K562 (cell line): ENCODE results near the gene DPEP1. TPM values are rescaled to one million over a fixed set of nuclear protein-coding genes. Genes with fewer than 3 reads are reported as not detected.

Experiments used
- BACH1 ChIP-seq: fragments of 200-800 bp; sonication (Bioruptor generic); IDR thresholded peaks from 2 replicates; pipeline ENCODE4 v1.6.1; 2016; ENCODE audit warnings: missing genetic modification characterization, missing compliant biosample characterization
- CBFA2T2 ChIP-seq: fragments of 450-650 bp; conservative IDR thresholded peaks from 2 replicates; pipeline ENCODE4 v1.6.1; 2017; ENCODE audit warnings: mild to moderate bottlenecking
- CC2D1A ChIP-seq: fragments of 450-650 bp; IDR thresholded peaks from 2 replicates; pipeline ENCODE4 v1.6.1; 2017; ENCODE audit warnings: mild to moderate bottlenecking
- FOS ChIP-seq: IDR thresholded peaks from 3 replicates; pipeline ENCODE4 v1.6.1; 2011; ENCODE audit not compliant: insufficient read length; ENCODE audit errors: extremely low read depth
- HDAC3 ChIP-seq: fragments of 450-650 bp; IDR thresholded peaks from 2 replicates; pipeline ENCODE4 v1.6.1; 2018; ENCODE audit warnings: borderline replicate concordance, mild to moderate bottlenecking, moderate library complexity; ENCODE audit not compliant: partially characterized antibody
- KDM1A ChIP-seq, 2 experiments: fragments of 450-650 bp; IDR thresholded peaks; 2 replicates each; pipeline ENCODE4 v1.6.1; 2016; ENCODE audit warnings: mild to moderate bottlenecking in 2 of 2
- MAFF ChIP-seq: IDR thresholded peaks from 2 replicates; pipeline ENCODE4 v1.6.1; 2012; ENCODE audit warnings: low read length, improper control_type of control experiment
- NFRKB ChIP-seq: fragments of 450-650 bp; IDR thresholded peaks from 2 replicates; pipeline ENCODE4 v1.6.1; 2016; ENCODE audit warnings: low read depth
- RBM25 ChIP-seq: fragments of 200-400 bp; formaldehyde crosslinking; IDR thresholded peaks from 2 replicates; pipeline ENCODE4 v1.6.1; 2018; ENCODE audit warnings: low read length, low read depth, moderate library complexity; ENCODE audit not compliant: severe bottlenecking
- TGIF2 ChIP-seq: sonication (generic); formaldehyde crosslinking; IDR thresholded peaks from 2 replicates; pipeline ENCODE4 v1.8.1; 2022; ENCODE audit warnings: mild to moderate bottlenecking, missing genetic modification reagents, moderate library complexity
- ZNF217 ChIP-seq: sonication (generic); formaldehyde crosslinking; IDR thresholded peaks from 2 replicates; pipeline ENCODE4 v1.8.0; 2022; ENCODE audit warnings: mild to moderate bottlenecking, missing genetic modification reagents
- ZNF3 ChIP-seq: fragments of 250-450 bp; sonication (Bioruptor Pico); IDR thresholded peaks from 2 replicates; pipeline ENCODE4 v1.5.0; 2021; ENCODE audit warnings: mild to moderate bottlenecking, moderate library complexity
- ZNF699 ChIP-seq: fragments of 250-450 bp; sonication (Bioruptor Pico); IDR thresholded peaks from 2 replicates; pipeline ENCODE4 v1.8.0; 2021; ENCODE audit warnings: mild to moderate bottlenecking, moderate library complexity; ENCODE audit not compliant: insufficient replicate concordance
- polyA plus RNA-seq, 8 experiments: library from polyadenylated mRNA; depleted of rRNA in 4 of 8; stranded (reverse) in 5 of 8; unstranded in 3 of 8; fragments of >200 nt; fragmentation: Nextera tagmentation in 2 of 8; fragmentation: Illumina TruSeq in 1 of 8; extraction: Ambion mirVana in 2 of 8; extraction: Trizol in 1 of 8; gene quantifications; 2 replicates each; pipeline versions ENCODE4 v1.2.1 to v1.2.3, GENCODE V29; 2011 to 2014; ENCODE audit warnings: inconsistent platforms in 1 of 8, missing spikeins in 1 of 8
- total RNA-seq, 7 experiments: library from RNA; depleted of rRNA in 6 of 7; stranded (reverse); fragments of >200 nt in 6 of 7; fragmentation: Illumina TruSeq in 2 of 7; extraction: Trizol in 2 of 7; gene quantifications; 2 replicates each; pipeline versions ENCODE4 v1.2.1 to v1.2.3, GENCODE V29; 2011 to 2021; ENCODE audit warnings: low replicate concordance in 1 of 7
- TF ChIP-seq, protein P1 (sequence below), 2 experiments: fragments of 450-650 bp; IDR thresholded peaks; 2 replicates each; pipeline ENCODE4 v1.6.1; 2016
- TF ChIP-seq, protein P2 (sequence below): fragments of 250-450 bp; sonication (Bioruptor Pico); IDR thresholded peaks from 2 replicates; pipeline ENCODE4 v1.8.0; 2021; ENCODE audit warnings: moderate library complexity, mild to moderate bottlenecking, inconsistent platforms
- TF ChIP-seq, protein P3 (sequence below): fragments of 250-450 bp; sonication (Bioruptor Pico); IDR thresholded peaks from 2 replicates; pipeline ENCODE4 v1.5.0; 2021; ENCODE audit warnings: mild to moderate bottlenecking, borderline replicate concordance
- TF ChIP-seq, protein P4 (sequence below): sonication (generic); formaldehyde crosslinking; IDR thresholded peaks from 2 replicates; pipeline ENCODE4 v1.4.0; 2020; ENCODE audit warnings: mild to moderate bottlenecking, missing genetic modification reagents

Gene DPEP1
- total and polyA plus RNA-seq, 9 of the 15 experiments (the other 6 are each of a cell fraction or from before 2014, with no cell fraction given), result 0.14 to 0.31 (median 0.20) TPM; not detected in 6

GRCh38 chr16:89657442-89658220 lies 44.2 kb downstream of the DPEP1 start, which contains the start of the genes CHMP1A and SPATA33 (continued):
- TF ChIP-seq, protein P1, sequence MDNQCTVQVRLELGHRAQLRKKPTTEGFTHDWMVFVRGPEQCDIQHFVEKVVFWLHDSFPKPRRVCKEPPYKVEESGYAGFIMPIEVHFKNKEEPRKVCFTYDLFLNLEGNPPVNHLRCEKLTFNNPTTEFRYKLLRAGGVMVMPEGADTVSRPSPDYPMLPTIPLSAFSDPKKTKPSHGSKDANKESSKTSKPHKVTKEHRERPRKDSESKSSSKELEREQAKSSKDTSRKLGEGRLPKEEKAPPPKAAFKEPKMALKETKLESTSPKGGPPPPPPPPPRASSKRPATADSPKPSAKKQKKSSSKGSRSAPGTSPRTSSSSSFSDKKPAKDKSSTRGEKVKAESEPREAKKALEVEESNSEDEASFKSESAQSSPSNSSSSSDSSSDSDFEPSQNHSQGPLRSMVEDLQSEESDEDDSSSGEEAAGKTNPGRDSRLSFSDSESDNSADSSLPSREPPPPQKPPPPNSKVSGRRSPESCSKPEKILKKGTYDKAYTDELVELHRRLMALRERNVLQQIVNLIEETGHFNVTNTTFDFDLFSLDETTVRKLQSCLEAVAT (IDR thresholded peaks at IDR 0.05), result no peak
- TF ChIP-seq BACH1 (tag) (no peak), FOS (no peak), ZNF699 (CRISPR knock-in tag) (no peak), MAFF (no peak; the same call in 1 of the 2 replicates), NFRKB (no peak), ZNF3 (no peak), ZNF217 (CRISPR knock-in tag) (no peak), CBFA2T2 (no peak), KDM1A (IDR thresholded peaks at IDR 0.05) (no peak), RBM25 (peak; percentile 98), HDAC3 (no peak), TGIF2 (CRISPR knock-in tag) (0 out of 2 replicates have a peak, but pooled peaks have one; percentile 70), CC2D1A (no peak)
- TF ChIP-seq, protein P2, sequence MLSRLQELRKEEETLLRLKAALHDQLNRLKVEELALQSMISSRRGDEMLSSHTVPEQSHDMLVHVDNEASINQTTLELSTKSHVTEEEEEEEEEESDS (CRISPR knock-in tag), result no peak
- TF ChIP-seq, protein P3, sequence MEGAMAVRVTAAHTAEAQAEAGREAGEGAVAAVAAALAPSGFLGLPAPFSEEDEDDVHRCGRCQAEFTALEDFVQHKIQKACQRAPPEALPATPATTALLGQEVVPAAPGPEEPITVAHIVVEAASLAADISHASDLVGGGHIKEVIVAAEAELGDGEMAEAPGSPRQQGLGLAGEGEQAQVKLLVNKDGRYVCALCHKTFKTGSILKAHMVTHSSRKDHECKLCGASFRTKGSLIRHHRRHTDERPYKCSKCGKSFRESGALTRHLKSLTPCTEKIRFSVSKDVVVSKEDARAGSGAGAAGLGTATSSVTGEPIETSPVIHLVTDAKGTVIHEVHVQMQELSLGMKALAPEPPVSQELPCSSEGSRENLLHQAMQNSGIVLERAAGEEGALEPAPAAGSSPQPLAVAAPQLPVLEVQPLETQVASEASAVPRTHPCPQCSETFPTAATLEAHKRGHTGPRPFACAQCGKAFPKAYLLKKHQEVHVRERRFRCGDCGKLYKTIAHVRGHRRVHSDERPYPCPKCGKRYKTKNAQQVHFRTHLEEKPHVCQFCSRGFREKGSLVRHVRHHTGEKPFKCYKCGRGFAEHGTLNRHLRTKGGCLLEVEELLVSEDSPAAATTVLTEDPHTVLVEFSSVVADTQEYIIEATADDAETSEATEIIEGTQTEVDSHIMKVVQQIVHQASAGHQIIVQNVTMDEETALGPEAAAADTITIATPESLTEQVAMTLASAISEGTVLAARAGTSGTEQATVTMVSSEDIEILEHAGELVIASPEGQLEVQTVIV (CRISPR knock-in tag), result no peak
- TF ChIP-seq, protein P4, sequence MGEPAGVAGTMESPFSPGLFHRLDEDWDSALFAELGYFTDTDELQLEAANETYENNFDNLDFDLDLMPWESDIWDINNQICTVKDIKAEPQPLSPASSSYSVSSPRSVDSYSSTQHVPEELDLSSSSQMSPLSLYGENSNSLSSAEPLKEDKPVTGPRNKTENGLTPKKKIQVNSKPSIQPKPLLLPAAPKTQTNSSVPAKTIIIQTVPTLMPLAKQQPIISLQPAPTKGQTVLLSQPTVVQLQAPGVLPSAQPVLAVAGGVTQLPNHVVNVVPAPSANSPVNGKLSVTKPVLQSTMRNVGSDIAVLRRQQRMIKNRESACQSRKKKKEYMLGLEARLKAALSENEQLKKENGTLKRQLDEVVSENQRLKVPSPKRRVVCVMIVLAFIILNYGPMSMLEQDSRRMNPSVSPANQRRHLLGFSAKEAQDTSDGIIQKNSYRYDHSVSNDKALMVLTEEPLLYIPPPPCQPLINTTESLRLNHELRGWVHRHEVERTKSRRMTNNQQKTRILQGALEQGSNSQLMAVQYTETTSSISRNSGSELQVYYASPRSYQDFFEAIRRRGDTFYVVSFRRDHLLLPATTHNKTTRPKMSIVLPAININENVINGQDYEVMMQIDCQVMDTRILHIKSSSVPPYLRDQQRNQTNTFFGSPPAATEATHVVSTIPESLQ (CRISPR knock-in tag), result no peak
